Right forelimb (tissue), 1 donor: Measurements from ENCODE around the gene PDSS2.

Experiments used
- DNase-seq: peaks from one replicate; pipeline ENCODE4 v3.0.0-alpha.2; 2018

PDSS2 gene

DNA sequence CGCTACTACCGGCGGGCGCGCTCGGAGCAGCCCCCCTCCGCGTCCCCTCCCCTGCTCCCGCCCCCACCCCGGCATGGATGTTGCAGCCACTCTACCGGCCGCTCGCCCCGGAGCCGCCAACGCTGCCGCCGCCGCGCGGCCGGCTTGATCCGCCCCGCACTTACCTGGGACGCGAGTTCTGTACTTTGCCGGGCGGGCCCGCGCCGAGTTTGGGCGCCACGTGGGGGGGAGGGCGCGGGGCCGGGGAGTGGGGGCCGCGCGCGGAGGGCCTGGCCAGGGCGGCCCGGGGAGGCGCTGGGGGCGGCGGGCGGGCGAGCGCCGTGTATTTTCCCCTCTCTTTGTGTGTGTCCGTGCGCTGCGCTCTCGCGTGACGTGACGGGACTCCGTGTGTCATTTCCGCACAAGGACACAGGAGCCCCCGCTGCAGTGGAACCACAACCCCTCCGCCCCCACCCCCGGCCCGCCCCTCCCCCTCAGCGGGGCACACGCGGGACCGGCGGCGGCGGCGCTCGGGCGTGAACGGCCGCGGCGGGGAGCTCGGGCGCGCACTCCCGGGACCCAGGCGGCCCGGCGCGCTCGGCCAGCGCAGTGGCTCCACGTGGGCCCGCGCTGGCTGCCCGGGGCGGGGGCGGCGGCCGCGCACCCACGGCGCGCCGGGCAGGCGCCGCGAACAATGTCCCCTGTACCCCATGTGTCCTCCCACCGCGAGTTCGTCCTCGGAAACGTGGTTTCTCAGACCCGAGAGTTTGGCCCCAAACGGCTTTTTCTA is 344.3 kb downstream of the PDSS2 start, which contains the start of gene BEND3:
TSS of gene BEND3 (minus strand) at position 590 of the 769 bp plus-strand sequence. CDS start 16,230 bp downstream, outside the sequence.
- peak; percentile 80 for DNase-seq

DNA sequence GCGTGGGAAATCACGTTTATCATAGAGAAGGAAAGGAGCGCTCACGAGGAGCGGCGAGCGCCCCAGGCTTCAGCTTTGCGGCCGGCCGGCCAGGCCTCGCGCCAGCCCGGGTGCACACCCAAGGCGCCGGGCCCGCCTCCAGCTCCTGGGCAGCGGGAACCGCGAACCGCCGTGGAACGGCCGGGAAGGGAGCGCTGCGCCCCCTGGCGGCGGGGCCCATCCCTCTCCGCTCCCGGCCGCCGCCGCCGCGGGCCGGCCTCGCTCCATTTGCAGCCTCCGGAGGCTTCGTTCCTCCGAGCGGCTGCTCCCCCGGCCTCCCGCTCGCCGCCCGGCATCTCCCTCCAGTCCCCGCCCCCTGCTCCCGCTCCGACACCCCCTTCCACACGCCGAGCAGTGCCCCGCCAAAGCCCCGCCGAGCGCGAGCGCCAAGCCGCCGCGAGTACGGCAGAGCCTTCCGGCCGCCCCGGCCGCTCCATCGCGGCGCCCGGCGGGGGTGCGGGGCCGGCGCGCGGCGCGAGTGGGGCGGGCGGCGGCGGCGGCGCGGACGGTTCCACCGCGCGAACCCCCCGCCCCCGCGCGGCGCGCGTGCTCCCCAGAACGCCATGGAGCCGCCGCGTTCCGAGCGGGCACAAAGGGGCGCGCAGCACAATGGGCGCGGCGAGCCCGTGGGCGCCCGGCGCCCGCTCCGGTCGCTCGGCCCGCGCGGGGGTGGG is 345.0 kb downstream of the PDSS2 start:
- DNase-seq = peak; percentile 94

DNA sequence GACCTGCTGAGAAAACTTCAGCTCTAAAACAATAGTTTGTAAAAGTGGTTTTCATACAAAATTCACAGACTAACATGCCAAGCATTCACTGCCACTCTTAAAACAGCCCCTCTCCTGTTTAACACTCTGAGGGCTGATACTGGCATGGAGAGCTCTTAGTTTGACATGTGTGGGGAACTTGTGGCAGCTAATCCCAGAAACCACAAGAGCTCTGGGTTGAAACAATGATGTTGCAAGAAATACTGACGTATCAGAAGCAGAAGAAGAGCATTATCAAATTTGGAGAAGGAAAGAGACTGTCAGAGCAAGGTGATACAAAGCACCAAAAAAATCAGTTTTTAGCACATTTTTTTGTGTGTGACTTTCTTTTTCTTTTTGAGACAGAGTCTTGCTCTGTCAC is 349.2 kb downstream of the PDSS2 start:
- DNase-seq = no peak

DNA sequence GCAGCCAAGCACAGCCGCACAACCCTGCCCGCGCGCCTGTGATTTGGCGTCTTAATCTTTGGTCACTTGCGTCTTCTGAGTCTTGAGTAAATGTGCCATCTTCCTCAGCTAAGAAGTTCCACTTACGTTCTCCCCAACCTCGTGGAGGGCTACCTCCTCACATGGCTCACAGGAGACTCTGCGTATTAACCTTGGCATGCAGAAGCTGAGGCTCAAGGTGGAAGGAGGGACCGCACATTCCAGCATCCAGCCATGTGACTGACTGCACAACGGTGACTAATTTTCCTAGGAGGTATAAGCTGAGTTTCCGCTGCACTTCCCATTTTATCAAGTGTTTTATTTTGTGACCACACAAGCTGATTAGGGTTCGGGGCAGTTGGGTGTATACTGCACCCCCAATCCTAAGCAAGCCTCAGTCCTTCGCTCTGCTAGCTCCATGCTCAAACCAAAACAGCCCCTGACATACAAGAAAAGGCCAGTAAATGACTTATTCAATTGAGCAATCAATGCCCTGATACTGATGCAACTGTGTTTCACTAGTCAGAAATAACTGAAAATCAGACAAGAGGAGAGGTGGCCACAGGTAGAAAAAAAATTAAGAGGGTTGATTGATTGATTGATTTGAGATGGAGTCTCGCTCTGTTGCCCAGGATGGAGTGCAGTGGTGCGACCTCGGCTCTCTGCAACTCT is 351.0 kb downstream of the PDSS2 start:
- DNase-seq = no peak

DNA sequence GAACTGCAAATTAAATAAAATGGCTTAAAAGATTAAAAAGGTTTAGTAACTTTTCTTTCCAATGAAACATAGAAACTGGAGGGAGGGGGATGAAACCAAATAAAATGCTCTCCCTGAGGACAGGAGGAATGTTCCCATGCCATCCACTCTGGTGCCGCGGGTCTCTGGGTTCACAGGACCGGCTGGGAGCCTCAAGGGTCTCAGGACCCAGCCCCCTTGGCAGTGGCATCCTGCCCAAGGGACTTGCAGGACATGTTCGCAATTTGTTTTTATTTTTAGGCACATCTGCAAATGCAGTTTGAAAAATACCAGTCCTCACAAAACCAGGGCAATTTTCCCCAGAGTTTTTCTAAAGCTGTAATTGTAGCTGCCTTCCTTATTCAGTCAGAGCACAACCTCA is 351.6 kb downstream of the PDSS2 start:
- no peak for DNase-seq

DNA sequence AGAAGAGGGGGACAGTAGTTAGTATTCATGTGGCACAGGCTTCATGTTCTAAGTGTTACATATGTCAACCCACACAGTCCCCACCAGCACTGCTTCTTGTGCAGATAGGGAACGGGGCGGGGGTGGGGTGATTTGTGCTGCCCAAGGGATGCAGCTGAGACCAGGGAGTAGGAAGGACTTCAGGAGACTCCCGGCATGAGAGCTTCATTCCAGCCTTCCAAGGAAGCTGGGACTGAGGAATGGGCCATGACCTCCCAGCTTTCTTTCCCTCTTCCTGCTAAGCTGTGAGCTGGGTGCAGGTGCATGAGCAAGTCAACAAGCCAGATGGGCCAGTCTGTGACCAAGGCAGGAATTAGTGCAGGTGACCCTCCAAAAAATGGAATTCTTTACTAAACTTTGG is 353.2 kb downstream of the PDSS2 start:
- DNase-seq = no peak

DNA sequence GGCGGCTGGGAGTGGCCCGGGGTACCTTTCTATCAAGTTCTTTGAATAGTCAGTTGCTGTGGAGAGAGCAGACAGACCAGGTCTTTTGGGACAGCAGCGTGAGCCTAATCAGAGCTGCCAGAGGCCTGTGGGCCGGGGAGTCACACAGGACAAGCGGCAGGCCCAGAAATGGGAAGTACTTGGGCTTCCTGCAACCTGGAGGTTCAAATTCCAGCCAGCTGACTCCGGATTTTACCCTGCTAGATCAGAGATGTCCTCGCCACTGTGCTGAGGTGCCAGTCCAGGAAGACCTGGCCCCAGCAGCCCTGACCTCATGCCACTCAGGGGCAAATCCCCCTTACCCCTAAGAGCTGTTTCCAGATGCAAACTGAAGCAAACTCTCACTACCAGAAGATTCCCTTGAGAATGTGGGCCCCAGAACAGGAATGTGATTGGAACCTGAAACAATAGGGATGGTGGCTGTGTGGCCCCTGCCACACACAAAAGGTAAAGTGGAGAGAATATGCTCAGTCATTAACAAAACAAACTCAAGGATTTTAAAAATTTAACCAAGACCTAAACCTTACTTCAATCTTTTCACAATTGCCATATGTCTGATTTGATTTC is 353.8 kb downstream of the PDSS2 start:
- no peak for DNase-seq

DNA sequence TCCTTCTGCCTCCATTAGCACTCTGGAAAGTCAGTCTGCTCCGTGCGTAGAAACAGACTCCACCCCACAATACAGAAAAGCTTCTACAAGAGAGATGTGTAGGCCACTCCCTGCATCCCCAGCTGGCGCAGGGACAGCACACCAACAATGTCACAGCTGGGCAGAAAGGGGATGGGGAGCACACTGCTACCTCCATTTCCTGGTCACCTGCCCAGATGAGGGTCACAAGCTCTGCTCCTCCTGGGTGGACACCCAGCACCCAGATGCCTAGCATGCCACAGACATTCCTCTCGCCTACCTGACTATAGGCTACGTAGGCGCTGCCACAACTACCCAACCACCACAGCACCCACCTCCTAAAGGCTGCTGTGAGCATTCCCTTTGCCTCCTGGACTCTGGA is 356.3 kb downstream of the PDSS2 start:
- DNase-seq = no peak
